Measurements from ENCODE around the gene CCDC117. TPM values are rescaled to one million over a fixed set of nuclear protein-coding genes. Genes with fewer than 3 reads are reported as not detected.
"Not testable (repeated sequence)": the region's sequence is repeated elsewhere in the genome, so short reads cannot be mapped to it uniquely, and the experiment has no call there.

CCDC117 gene, protein sequence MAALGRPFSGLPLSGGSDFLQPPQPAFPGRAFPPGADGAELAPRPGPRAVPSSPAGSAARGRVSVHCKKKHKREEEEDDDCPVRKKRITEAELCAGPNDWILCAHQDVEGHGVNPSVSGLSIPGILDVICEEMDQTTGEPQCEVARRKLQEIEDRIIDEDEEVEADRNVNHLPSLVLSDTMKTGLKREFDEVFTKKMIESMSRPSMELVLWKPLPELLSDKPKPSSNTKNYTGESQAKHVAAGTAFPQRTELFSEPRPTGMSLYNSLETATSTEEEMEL
- 33.1 and 38.2 TPM in 2 replicates for total RNA-seq

DNA sequence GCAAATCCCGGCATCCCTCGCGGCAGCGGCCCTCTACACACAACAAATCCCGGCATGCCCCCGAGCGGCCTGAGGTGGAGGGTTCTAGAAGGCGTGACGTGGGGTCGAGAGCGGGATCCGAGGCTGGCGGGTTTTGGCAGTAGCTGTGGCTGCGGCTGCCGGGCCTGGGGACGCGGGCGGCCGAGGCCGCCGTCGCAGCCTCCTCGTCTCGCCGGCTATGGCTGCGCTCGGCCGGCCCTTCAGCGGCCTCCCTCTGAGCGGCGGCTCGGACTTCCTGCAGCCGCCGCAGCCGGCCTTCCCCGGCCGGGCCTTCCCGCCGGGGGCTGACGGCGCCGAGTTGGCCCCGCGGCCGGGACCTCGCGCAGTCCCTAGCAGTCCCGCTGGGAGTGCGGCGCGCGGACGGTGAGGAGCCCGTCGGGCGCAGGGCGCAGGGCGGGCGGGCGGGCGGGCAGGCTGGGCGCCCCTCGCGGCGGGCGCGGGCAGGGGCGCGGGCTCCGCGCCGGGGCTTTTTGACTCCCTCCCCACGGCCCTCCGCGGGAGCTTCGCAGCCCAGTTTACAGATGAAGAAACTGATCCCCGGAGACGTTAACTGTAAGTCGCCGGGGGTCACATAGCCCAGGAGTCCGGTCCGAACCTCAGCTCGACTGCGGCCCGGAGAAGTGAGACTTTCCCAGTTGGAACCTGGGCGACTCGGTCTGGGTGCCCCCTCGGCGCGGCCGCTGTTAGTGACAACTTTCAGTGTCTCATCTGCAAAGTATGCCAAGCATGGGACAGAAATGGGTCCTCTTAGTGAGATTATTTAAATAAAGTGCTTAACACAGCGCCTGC is at the start of gene CCDC117:
Gene CCDC117 (plus strand): TSS at position 63 of the 828 bp plus-strand sequence. CDS start 155 bp downstream, at position 218.
- intact Hi-C loops (cut with micrococcal nuclease) = loop anchor here (1.0 to 5.0 kb wide), 10 partner anchors 26 to 854 kb away; partner anchors contain the start of genes EWSR1, HSCB, PITPNB and ZNRF3

DNA sequence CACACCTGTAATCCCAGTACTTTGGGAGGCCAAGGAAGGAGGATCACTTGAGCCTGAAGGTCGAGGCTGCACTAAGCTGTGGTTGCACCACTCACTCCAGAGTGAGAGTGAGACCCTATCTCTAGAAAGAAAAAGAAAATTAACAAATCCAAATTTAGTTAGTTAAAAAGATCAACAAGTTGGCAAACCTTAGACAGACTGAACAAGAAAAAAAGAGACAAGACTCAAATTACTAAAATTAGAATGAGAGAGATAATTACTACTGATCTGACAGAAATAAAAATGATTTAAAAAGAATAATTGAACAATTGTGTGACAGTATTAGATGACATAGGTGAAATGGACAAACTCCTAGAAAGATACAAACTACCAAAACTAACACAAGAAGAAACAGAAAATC is 44.5 kb upstream of the CCDC117 start:
- intact Hi-C loops (cut with micrococcal nuclease) = loop anchor here (10.0 kb wide), 1 partner anchor 123 kb away; no protein-coding TSS in a partner anchor

DNA sequence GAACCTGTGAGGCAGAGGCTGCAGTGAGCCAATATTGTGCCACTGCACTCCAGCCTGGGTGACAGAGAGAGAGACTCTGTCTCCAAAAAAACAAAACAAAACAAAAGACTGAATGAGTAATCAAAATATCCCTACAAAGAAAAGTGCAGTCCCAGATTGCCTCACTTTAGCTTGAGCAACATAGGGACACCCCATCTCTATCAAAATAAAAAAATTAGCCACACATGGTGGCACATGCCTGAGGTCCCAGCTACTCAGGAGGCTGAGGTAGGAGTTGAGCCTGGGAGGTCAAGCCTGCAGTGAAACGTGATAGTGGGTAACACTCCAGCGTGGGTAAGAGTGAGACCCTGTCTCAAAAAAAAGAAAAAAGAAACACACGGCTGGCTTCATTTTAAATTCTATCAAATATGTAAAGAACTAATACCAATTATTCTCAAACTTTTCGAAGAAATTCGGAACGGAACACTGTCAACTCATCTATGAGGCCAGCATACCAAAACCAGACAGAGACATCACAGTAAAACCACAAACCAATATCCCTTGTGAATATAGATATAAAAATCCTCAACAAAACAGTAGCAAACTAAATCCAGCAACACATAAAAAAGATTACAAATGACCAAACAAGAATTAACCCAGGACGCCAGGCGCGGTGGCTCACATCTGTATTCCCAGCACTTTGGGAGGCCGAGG is 43.7 kb upstream of the CCDC117 start:
- intact Hi-C loops (cut with micrococcal nuclease) = loop anchor here (10.0 kb wide), 1 partner anchor 124 kb away; no protein-coding TSS in a partner anchor

DNA sequence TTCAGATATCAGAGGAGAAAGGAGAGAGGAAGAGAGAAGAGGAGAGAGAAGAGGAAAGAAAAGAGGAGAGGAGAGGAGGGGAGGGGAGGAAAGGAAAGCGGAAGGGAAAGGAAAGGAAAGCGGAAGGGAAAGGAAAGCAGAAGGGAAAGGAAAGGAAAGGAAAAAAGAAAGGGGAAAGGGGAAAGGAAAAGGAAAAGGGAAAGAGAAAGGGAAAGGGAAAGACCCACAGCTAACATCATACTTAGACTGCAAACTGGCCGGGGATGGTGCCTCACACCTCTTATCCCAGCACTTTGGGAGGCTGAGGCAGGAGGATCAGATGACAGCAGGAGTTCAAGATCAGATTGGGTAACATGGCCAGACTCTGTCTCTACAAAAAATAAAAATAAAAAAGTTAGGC is 42.3 kb upstream of the CCDC117 start:
- intact Hi-C loops (cut with micrococcal nuclease) = no loop called here

DNA sequence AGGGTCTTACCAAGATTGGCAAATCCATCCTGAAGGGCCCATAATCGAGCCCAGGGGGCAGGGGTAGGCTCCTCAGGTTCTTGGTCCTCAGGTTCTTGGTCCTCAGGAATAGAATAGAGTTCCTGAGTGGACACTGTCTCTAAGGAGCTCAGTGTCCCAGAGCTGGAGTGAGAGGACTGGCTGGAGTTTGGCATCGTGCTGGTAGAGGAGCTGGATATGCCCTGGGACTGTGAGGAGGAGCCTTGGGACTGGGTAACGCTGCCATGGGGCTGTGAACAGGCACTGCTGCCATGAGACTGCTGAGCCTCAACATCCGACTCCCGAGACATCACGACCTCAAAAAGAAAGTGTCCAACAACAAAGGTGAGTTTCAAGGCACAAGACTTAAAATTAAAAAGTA is 38.1 kb upstream of the CCDC117 start:
- intact Hi-C loops (cut with micrococcal nuclease) = no loop called here

DNA sequence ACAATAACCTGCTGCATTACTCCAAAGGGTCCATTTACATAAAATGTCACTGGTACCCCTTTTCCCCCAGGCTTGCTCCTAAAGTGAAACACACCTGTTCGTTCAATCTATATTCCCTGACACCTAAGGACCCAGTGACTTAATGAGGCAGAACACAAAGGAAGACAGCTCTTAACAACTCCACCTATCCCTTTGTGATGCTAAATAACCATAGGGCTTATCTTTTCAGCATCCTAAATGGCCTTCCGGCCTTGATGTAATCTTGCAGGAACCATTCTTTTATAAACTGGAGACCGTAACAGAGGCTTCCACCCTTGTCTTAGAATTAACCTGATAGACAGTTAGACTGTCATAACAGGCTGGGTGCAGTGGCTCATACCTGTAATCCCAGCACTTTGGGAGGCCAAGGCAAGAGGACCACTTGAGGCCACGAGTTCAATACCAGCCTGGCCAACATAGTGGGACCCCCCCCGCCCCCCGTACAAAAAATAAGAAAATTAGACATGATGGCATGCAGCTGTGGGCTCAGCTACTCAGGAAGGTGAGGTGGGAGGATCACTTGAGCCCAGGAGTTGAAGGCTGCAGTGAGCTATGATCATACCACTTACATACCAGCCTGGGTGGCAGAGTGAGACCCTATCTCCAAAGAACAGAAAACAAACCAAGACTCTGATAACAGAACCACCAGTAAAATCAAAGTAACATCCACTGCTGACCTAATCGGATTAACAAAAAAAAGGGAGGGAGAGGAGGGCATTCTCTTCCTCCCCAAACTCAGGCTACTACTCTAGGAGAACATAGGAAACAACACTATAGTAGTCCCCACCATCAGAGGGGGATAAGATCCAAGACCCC is 36.0 kb upstream of the CCDC117 start:
- intact Hi-C loops (cut with micrococcal nuclease) = no loop called here

DNA sequence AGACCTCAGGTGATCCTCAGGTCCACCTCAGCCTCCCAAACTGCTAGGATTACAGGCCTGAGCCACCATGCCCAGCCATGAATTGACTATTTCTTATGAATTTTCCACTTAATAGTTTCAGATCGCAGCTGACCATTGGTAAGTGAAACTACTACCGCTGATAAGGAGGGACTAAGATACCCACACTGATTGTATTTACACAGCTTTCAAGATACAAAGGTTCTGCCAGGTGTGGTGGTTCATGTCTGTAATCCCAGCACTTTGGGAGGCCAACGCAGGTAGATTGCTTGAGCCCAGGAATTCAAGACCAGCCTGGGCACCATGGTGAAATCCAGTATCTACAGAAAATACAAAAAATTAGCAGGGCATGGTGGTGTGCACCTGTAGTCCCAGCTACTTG is 34.8 kb upstream of the CCDC117 start:
- intact Hi-C loops (cut with micrococcal nuclease) = no loop called here

DNA sequence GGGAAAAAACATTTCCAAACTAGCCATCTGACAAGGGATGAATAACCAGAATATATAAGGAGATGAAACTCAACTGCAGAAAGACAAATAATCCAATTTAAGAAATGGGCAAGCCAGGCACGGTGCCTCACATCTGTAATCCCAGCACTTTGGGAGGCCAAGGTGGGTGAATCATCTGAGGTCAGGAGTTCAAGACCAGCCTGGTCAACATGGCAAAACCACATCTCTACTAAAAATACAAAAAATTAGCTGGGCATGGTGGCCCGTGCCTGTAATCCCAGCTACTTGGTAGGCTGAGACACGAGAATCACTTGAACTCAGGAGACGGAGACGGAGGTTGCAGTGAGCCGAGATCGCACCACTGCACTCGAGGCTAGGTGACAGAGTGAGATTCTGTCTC is 33.6 kb upstream of the CCDC117 start:
- intact Hi-C loops (cut with micrococcal nuclease) = not testable (repeated sequence)

DNA sequence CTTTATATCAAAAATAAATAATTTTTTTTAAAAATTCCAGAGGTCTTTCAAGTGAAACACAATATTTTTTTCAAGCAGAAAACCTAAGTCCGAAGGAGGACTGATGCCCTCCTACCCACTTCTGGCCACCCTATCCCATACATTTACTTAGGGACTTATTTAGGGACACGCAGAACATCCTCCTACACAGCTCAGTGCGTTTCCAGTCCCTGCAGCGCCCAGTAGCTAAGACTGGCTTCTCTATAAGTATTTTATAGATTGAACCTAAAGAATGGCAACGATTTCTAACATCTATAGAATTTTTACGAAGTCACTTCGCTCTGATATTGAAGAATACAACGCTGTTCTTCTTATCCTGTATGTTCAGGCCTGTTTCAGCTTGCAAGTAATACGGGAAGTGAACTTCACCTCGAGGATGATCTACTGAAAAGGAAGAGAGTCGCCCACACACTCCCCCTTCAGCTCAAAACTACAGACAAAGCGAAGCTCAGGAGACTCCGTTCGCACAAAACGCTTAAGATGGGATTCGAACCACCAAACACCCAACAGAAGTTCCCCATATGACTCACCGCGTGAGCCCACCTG is 31.2 kb upstream of the CCDC117 start:
- intact Hi-C loops (cut with micrococcal nuclease) = loop anchor here (1.0 to 5.0 kb wide), 2 partner anchors 82 to 526 kb away; partner anchors contain the start of genes EWSR1 and RHBDD3

DNA sequence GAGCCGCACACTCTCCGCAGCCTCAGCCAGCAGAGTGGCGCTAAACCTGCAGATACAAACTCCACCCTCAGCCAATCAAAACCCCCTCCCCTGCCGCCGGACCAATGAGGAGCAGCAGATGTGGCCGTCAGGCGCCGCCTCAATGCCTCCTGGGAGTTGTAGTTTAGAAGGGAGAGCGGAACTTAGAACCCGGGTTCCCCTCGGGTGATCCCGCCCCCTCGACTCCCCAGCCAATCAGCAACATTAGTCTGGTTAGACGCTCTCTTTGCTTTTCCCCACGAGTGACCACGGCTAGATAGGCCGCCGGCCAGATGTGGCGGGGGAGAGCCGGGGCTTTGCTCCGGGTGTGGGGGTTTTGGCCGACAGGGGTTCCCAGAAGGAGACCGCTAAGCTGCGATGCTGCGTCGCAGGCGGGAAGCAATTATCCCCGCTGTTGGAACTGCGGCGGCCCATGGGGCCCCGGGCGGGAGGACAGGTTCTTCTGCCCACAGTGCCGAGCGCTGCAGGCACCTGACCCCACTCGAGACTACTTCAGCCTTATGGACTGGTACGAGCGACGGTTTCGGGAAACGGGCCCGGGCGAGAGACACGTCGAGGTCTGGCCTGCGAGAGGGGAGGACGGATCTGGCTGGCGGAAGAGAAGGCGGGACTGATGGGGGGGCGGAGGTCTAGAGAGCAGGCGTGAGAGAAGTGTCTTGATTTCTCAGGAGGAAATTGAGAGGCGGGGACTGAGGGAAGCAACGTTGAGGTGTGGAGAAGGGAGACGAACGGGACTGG is 30.5 kb upstream of the CCDC117 start, which contains the start of the genes CHEK2 and HSCB:
Gene CHEK2 (minus strand): TSS at position 36 of the 777 bp plus-strand sequence. CDS start 7,099 bp downstream, outside the sequence.
Gene HSCB (plus strand): TSS at position 255 of the 777 bp plus-strand sequence. CDS start 57 bp downstream, at position 312.
- intact Hi-C loops (cut with micrococcal nuclease) = loop anchor here (1.0 to 5.0 kb wide), 9 partner anchors 30 to 823 kb away; partner anchors contain the start of genes CCDC117, EWSR1, KREMEN1 and PITPNB

DNA sequence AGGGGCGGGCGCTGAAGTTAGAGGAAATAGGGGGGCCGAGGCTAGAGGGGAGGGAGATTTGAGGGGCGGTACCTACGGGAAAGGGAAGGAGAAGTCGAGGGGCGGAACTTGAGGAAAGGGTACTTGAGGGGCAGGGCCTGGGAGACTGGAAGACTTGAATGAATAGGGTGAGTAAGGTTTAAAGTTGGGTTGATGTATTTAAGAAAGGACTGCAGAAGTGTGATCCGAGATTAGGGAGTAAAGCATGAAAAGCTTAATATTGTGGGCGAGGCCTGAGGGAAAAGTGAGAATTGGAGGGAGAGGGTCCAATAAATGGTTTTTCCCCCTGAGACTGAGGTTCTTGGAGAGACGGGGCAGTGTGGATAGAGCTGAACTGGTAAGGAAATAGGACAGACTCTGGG is 29.9 kb upstream of the CCDC117 start:
- intact Hi-C loops (cut with micrococcal nuclease) = loop anchor here (1.0 to 5.0 kb wide), 8 partner anchors 30 to 824 kb away; partner anchors contain the start of genes CCDC117, EWSR1, KREMEN1 and PITPNB

DNA sequence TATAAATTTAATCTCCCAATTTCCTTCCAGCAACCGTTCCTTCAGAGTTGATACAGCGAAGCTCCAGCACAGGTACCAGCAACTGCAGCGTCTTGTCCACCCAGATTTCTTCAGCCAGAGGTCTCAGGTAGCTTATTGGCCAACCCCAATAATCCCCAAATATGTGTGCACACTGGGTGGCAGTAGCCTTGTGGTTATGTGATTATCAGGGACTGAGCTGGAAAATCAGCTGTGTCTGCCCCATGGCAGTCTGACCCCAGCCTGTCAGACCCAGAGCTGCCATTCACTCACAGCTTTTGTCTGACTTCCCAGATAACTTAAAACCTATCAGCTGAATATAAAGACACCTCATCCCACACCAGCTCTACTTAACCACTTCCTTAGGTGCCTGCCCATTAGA is 28.6 kb upstream of the CCDC117 start:
- intact Hi-C loops (cut with micrococcal nuclease) = loop anchor here (2.0 to 5.0 kb wide), 3 partner anchors 329 to 825 kb away; partner anchors contain the start of genes EWSR1, KREMEN1, PITPNB and RHBDD3

DNA sequence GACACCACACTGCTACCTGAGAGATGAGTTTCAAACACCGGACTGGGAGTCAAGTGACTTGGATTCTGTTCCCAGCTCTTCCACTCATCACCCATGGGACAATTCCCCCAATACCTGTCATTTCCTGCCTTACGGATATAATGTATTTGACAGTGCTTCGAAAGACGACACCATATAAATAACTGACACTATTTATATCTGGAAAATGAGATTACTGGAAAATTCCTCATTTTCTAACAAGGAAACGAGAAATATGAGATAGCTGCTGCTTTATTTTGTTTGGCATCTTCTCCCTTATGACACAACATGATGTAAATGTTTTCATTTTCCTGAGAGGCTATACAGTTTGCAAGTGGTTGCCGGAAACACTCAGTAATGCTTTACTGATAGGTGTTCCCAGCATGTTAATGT is 22.0 kb upstream of the CCDC117 start:
- intact Hi-C loops (cut with micrococcal nuclease) = no loop called here

DNA sequence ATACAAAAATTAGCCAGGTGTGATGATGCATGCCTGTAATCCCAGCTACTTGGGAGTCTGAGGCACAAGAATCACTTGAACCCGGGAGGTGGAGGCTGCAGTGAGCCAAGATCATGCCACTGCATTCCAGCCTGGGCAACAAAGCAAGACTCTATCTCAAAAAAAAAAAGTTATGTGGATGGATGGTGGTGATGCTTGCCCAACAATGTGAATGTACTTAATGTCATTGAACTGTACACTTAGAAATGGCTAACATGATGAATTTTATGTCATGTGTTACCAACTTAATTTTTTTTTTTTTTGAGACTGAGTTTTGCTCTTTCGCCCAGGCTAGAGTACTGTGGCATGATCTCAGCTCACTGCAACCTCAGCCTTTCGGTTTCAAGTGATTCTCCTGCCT is 18.0 kb upstream of the CCDC117 start:
- intact Hi-C loops (cut with micrococcal nuclease) = not testable (repeated sequence)

DNA sequence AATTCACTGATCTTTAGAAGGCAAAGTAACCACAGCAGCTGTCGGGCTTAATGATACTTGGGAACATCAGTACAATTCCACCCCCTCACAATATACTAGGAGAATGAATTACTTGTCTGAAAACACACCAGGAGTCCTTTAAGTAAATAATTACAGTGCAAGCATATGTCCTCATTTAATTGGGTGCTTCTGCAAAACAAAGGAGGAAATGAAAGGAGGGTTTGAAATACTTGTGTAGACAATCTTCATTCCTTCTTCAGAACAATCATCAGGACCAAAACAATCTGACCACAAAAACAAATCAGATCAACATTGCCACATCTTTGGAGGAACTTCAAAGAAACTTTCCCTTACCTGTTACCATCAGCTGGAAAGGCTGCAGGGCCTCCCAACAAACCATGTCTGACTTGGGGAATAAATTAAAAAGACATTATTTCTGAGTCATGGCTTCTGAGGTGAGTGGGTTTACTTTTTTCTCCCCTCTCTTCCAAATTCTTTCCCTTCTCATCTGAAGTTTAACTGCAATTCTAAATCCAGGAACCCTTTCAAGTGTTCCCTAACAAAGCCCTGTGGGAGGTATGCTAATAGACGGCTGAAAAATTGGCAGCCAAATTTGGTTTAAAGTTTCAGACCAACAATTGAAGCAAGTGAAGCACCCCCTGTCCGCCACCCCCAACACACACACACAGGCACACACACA is 12.5 kb upstream of the CCDC117 start:
- intact Hi-C loops (cut with micrococcal nuclease) = no loop called here

DNA sequence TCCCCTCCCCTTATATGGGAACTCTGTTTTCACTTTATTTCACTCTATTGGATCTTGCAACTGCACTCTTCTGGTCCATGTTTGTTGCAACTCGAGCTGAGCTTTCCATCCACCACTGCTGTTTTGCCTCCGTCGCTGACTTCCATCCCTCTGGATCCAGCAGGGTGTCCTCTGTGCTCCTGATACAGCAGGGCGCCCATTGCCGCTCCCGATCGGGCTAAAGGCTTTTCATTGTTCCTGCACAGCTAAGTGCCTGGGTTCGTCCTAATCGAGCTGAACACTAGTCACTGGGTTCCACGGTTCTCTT is 11.1 kb upstream of the CCDC117 start:
- intact Hi-C loops (cut with micrococcal nuclease) = no loop called here

DNA sequence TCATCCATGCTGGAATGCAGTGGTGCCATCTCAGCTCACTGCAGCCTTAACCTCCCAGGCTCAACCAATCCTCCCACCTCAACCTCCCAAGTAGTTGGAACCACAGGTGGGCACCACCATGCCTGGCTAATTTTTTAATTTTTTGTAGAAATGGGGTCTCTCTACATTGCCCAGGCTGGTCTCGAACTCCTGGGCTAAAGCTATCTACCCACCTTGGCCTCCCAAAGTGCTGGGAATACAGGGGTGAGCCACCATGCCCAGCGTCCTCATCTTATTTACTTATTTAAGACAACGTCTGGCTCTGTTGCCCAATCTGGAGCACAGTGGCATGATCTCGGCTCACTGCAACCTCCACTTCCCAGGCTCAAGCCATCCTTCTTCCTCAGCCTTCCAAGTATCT is 10.5 kb upstream of the CCDC117 start:
- intact Hi-C loops (cut with micrococcal nuclease) = not testable (repeated sequence)

DNA sequence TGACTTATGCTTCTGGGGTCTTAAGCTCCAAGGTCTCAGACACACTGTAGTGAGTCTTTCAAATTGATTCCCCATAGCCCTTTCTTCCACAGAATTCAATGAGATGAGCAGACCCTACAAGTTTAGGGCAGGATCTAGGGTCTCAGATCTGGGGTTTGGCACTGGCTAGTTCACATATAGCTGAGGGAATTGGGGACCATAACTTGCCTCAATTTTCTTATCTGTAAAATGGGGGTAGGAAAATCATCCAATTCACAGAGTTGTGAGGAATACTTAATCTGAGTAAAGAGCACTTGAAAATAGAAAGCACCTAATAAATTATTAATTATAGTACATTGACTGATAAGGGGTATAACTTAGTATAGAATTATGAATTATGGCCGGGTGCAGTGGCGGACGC is 5.9 kb upstream of the CCDC117 start:
- intact Hi-C loops (cut with micrococcal nuclease) = no loop called here
